DMS 273 (cell line): Measurements from ENCODE around the gene BORCS8.

Experiments used
- DNase-seq: peaks from one replicate; lab custom pipeline; 2025; ENCODE audit not compliant: unreplicated experiment; lab: John Stamatoyannopoulos, UW

The BORCS8 gene

GRCh38 chr19:19214159-19214490 is 22.2 kb upstream of the BORCS8 start:
- peak; percentile 79 for DNase-seq

GRCh38 chr19:19213426-19214158 is 21.6 kb upstream of the BORCS8 start:
- no peak for DNase-seq

- DNase-seq, result no peak
Observed at GRCh38 chr19:19212916-19213315, 21.0 kb upstream of the BORCS8 start.

GRCh38 chr19:19211499-19212420 is 19.8 kb upstream of the BORCS8 start, which contains the start of gene NCAN:
TSS of gene NCAN (plus strand) at chr19:19211958. CDS start at chr19:19216954, 4,996 bp downstream.
- DNase-seq, result peak; percentile 71

- peak; percentile 50 for DNase-seq
Observed at GRCh38 chr19:19209372-19209771, 17.4 kb upstream of the BORCS8 start.

GRCh38 chr19:19207637-19208572 is 16.0 kb upstream of the BORCS8 start:
- peak; percentile 37 for DNase-seq

GRCh38 chr19:19206938-19207337 is 15.0 kb upstream of the BORCS8 start:
- no peak for DNase-seq

GRCh38 chr19:19205416-19206410 is 13.8 kb upstream of the BORCS8 start:
- no peak for DNase-seq

GRCh38 chr19:19204181-19204580 is 12.2 kb upstream of the BORCS8 start:
- peak; percentile 37 for DNase-seq

GRCh38 chr19:19203012-19203856 is 11.3 kb upstream of the BORCS8 start, which contains the start of gene NR2C2AP:
TSS of gene NR2C2AP (minus strand) at chr19:19203414. CDS start at chr19:19203060, 354 bp downstream.
- peak; percentile 96 for DNase-seq

GRCh38 chr19:19202707-19203011 is 10.7 kb upstream of the BORCS8 start:
- DNase-seq, result no peak

GRCh38 chr19:19201697-19202630 is 10.0 kb upstream of the BORCS8 start:
- DNase-seq, result no peak

GRCh38 chr19:19193926-19194325 is 2.0 kb upstream of the BORCS8 start:
- DNase-seq, result no peak

- no peak for DNase-seq
Observed at GRCh38 chr19:19192910-19193423, 1.0 kb upstream of the BORCS8 start.

GRCh38 chr19:19191768-19192077 is 229 bp downstream of the BORCS8 start:
- no peak for DNase-seq

GRCh38 chr19:19186742-19187141 is 5.2 kb downstream of the BORCS8 start:
- DNase-seq, result no peak

GRCh38 chr19:19185853-19186740 is 5.9 kb downstream of the BORCS8 start:
- peak; percentile 83 for DNase-seq
